SK-N-SH (cell line): Measurements from ENCODE around the gene PLCL2.

Source experiments
- CTCF ChIP-seq: fragments of 200-600 bp; sonication (generic); IDR thresholded peaks from 2 replicates; pipeline ENCODE4 v1.6.1; 2017; ENCODE audit warnings: antibody characterized with exemption, mild to moderate bottlenecking, moderate library complexity
- SIN3A ChIP-seq: IDR thresholded peaks from 2 replicates; pipeline ENCODE4 v1.6.1; 2012; ENCODE audit warnings: low read depth, mild to moderate bottlenecking, low read length, moderate library complexity, borderline replicate concordance
- TCF12 ChIP-seq: IDR thresholded peaks from 2 replicates; pipeline ENCODE4 v1.4.0; 2012

- no peak for TF ChIP-seq TCF12
- TF ChIP-seq CTCF: no peak
- no peak for TF ChIP-seq SIN3A
Measured at GRCh38 chr3:17035033-17035432, 150.3 kb downstream of the PLCL2 start.
